Tibial nerve (tissue), 4 donors: ENCODE data around the gene LELP1. TPM values are rescaled to one million over a fixed set of nuclear protein-coding genes. Genes with fewer than 3 reads are reported as not detected.

Experiments used
- DNase-seq, 2 donors: peaks; one replicate each; pipeline ENCODE4 v3.0.0-alpha.2; 2019; ENCODE audit warnings: low spot score in 2 of 2
- H3K27ac ChIP-seq, 4 donors: fragments of 200-600 bp; sonication (generic) in 3 of 4; one replicate each; pipeline ENCODE4 v1.5.1; 2017 to 2019; ENCODE audit warnings: mild to moderate bottlenecking in 1 of 4
- H3K27me3 ChIP-seq, 2 donors: fragments of 200-600 bp; sonication (generic) in 1 of 2; one replicate each; pipeline versions ENCODE4 v1.5.1 to v1.6.0; 2017 to 2019
- H3K36me3 ChIP-seq, 3 donors: fragments of 200-600 bp; sonication (generic); one replicate each; pipeline ENCODE4 v1.5.1; 2018 to 2019
- H3K4me1 ChIP-seq, 4 donors: fragments of 200-600 bp; sonication (generic) in 3 of 4; one replicate each; pipeline ENCODE4 v1.5.1; 2017 to 2019
- H3K4me3 ChIP-seq, 4 donors: fragments of 200-600 bp; sonication (generic) in 3 of 4; one replicate each; pipeline ENCODE4 v1.5.1; 2017 to 2019; ENCODE audit warnings: mild to moderate bottlenecking in 1 of 4, moderate library complexity in 1 of 4
- H3K9me3 ChIP-seq, 4 donors: fragments of 200-600 bp; sonication (generic) in 3 of 4; one replicate each; pipeline ENCODE4 v1.5.1; 2017 to 2019
- EP300 ChIP-seq, 2 donors: sonication (generic); formaldehyde crosslinking; IDR thresholded peaks; one replicate each; pipeline ENCODE4 v1.6.1; 2017; ENCODE audit warnings: antibody characterized with exemption in 2 of 2, mild to moderate bottlenecking in 1 of 2
- POLR2A ChIP-seq, 2 donors: fragments of 450-650 bp; IDR thresholded peaks; one replicate each; pipeline ENCODE4 v1.6.1; 2017; ENCODE audit warnings: antibody characterized with exemption in 2 of 2, mild to moderate bottlenecking in 2 of 2, moderate library complexity in 2 of 2
- WGBS, 2 donors: methylation state at CpG; one replicate each; pipeline ENCODE4 v1.1.5; 2018; 5-methylcytosine and 5-hydroxymethylcytosine counted together
- total RNA-seq, 4 donors: library from RNA; depleted of rRNA; stranded (reverse); fragments of >200 nt; gene quantifications; one replicate each; pipeline ENCODE4 v1.1.0, GENCODE V29; 2016
- TF ChIP-seq, protein P1 (sequence below), 5 experiments: fragments of 200-600 bp in 3 of 5; fragments of 450-650 bp in 2 of 5; sonication (generic) in 3 of 5; IDR thresholded peaks; one replicate each; pipeline ENCODE4 v1.5.1; 2016 to 2019; ENCODE audit warnings: antibody characterized with exemption in 5 of 5, mild to moderate bottlenecking in 3 of 5, moderate library complexity in 2 of 5

The LELP1 gene
- total RNA-seq, 4 donors from 2014 or later = not detected

GRCh38 chr1:153245466-153245865 lies 42.2 kb downstream of the LELP1 start:
- TF ChIP-seq, protein P1, sequence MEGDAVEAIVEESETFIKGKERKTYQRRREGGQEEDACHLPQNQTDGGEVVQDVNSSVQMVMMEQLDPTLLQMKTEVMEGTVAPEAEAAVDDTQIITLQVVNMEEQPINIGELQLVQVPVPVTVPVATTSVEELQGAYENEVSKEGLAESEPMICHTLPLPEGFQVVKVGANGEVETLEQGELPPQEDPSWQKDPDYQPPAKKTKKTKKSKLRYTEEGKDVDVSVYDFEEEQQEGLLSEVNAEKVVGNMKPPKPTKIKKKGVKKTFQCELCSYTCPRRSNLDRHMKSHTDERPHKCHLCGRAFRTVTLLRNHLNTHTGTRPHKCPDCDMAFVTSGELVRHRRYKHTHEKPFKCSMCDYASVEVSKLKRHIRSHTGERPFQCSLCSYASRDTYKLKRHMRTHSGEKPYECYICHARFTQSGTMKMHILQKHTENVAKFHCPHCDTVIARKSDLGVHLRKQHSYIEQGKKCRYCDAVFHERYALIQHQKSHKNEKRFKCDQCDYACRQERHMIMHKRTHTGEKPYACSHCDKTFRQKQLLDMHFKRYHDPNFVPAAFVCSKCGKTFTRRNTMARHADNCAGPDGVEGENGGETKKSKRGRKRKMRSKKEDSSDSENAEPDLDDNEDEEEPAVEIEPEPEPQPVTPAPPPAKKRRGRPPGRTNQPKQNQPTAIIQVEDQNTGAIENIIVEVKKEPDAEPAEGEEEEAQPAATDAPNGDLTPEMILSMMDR (IDR thresholded peaks at IDR 0.05) = no peak
- TF ChIP-seq POLR2A (IDR thresholded peaks at IDR 0.05) = no peak
- TF ChIP-seq EP300 (IDR thresholded peaks at IDR 0.05) = no peak
- H3K27me3 ChIP-seq = no peaks in the 10 kb centered on the region
- no peak overlapping the region for H3K27ac ChIP-seq
- H3K36me3 ChIP-seq = no peaks in the 10 kb centered on the region
- H3K4me3 ChIP-seq = no peak overlapping the region
- no peaks in the 10 kb centered on the region for H3K4me1 ChIP-seq
- DNase-seq = no peak
- no peaks in the 10 kb centered on the region for H3K9me3 ChIP-seq
- 81 to 87% methylated on average over 3 to 4 of the region's 4 CpGs for whole genome bisulfite sequencing, 2 donors

DNA sequence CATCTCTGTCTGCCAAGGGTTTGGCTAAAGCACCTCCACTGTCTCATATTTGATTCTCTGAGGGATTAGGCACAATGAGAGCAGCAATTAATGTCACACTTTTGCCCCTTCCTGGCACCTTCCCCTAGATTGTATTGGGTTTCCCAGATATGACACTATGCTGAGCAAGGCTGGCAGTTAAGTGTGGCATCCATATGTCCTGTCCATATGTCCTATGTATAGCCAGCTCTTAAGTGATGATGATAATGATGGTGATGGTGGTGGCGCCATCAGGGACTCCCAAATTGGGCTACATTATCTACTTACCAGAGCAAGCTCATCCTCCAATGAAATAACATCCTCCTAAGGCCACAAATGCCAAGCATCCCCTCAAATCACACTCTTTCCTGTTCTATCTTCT lies 42.8 kb downstream of the LELP1 start:
- TF ChIP-seq EP300 (IDR thresholded peaks at IDR 0.05) = no peak
- no peak for TF ChIP-seq POLR2A (IDR thresholded peaks at IDR 0.05)
- TF ChIP-seq, protein P1 (IDR thresholded peaks at IDR 0.05) = no peak
- DNase-seq = no peak
- no peaks in the 10 kb centered on the region for H3K36me3 ChIP-seq
- 80 to 100% methylated on average over 1 of the region's 1 CpG for WGBS, 2 donors
- no peaks in the 10 kb centered on the region for H3K4me1 ChIP-seq
- no peak overlapping the region for H3K4me3 ChIP-seq
- no peak overlapping the region for H3K27ac ChIP-seq
- no peaks in the 10 kb centered on the region for H3K27me3 ChIP-seq
- H3K9me3 ChIP-seq = no peaks in the 10 kb centered on the region

DNA sequence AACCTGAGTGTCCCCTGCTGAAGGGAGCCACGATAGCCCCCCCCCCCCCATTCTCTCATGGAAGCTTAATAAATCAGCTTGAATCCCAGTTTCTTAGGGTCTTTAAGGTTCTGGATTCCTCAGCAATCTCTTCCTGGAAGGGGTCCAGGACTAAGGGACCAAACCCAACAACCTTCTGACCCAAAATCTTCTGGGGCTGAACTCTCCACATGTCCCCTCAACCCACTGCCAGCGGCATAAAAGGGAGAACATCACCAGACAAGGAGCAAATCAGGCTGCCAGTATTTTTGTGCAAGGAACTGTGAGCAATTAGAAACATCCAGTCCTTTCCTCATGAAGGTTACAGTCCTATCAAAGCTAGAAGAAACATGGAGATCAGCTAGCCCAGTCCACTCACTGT lies 43.6 kb downstream of the LELP1 start:
- DNase-seq = no peak
- H3K36me3 ChIP-seq = no peaks in the 10 kb centered on the region
- no peaks in the 10 kb centered on the region for H3K27me3 ChIP-seq
- H3K9me3 ChIP-seq = no peaks in the 10 kb centered on the region
- TF ChIP-seq EP300 (IDR thresholded peaks at IDR 0.05) (no peak), POLR2A (IDR thresholded peaks at IDR 0.05) (no peak)
- TF ChIP-seq, protein P1 (IDR thresholded peaks at IDR 0.05) = no peak
- 73 to 86% methylated on average over 2 of the region's 2 CpGs for WGBS, 2 donors
- H3K4me1 ChIP-seq = no peaks in the 10 kb centered on the region
- H3K27ac ChIP-seq = no peak overlapping the region
- no peak overlapping the region for H3K4me3 ChIP-seq

- Histone ChIP-seq H3K4me1 (no peaks in the 10 kb centered on the region), H3K27ac (no peak overlapping the region), H3K27me3 (no peaks in the 10 kb centered on the region), H3K4me3 (no peak overlapping the region), H3K9me3 (no peaks in the 10 kb centered on the region), H3K36me3 (no peaks in the 10 kb centered on the region)
- no peak for TF ChIP-seq POLR2A (IDR thresholded peaks at IDR 0.05)
- no peak for TF ChIP-seq EP300 (IDR thresholded peaks at IDR 0.05)
- TF ChIP-seq, protein P1 (IDR thresholded peaks at IDR 0.05) = no peak
- no peak for DNase-seq
- WGBS, 2 donors = 63 to 75% methylated on average over 5 of the region's 5 CpGs
These were observed 45.1 kb downstream of the LELP1 start for GRCh38 chr1:153248176-153248879.

DNA sequence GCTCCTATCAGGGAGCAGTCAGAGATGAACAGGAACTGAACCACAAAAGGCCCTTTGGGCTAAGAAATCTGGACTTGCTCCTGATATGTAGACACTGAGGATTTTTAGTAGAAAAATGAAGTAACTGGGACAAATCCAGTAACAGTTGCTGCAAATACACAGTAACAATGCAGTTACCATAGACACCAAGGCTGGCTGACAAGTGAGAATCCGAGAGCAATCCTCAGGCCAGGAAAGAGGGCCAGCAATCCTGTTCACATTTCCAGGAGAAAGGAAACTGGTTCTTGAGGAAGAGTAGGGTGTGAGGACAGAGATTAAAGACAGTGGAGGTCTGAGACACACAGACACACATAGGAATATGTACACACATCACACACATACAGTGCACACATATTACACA lies 46.9 kb downstream of the LELP1 start:
- TF ChIP-seq EP300 (IDR thresholded peaks at IDR 0.05) = no peak
- no peak for TF ChIP-seq POLR2A (IDR thresholded peaks at IDR 0.05)
- TF ChIP-seq, protein P1 (IDR thresholded peaks at IDR 0.05) = no peak
- Histone ChIP-seq H3K9me3 (no peaks in the 10 kb centered on the region), H3K4me3 (no peak overlapping the region), H3K36me3 (no peaks in the 10 kb centered on the region), H3K4me1 (no peaks in the 10 kb centered on the region), H3K27me3 (no peaks in the 10 kb centered on the region), H3K27ac (no peak overlapping the region)
- no peak for DNase-seq
- 41 to 43% methylated on average over 1 of the region's 1 CpG for WGBS, 2 donors
